ENCODE measurements around the gene GBF1. TPM values are rescaled to one million over a fixed set of nuclear protein-coding genes. Genes with fewer than 3 reads are reported as not detected.
A peak's percentile ranks its signal among the peaks of the same experiment; 100 is the strongest.

GBF1 gene
- total and polyA plus RNA-seq, 2 of the 13 experiments (the other 11 are each of a cell fraction or from before 2014, with no cell fraction given), result 17.1 to 21.9 TPM

GRCh38 chr10:102420714-102421506 is 175.6 kb downstream of the GBF1 start, which contains the start of gene FBXL15 (continued):
- no peak for TF ChIP-seq E2F1 (CRISPR knock-in tag; IDR thresholded peaks at IDR 0.05)
- TF ChIP-seq NR1H2 (CRISPR knock-in tag; IDR thresholded peaks at IDR 0.05; ENCODE audit: borderline replicate concordance, low read depth), result no peak
- TF ChIP-seq HCFC1 (IDR thresholded peaks at IDR 0.05; ENCODE audit: low read depth, low read length), result peak; percentile 71
- peak; percentile 95 for TF ChIP-seq GABPB1 (CRISPR knock-in tag; IDR thresholded peaks at IDR 0.05)
- TF ChIP-seq HIVEP1 (CRISPR knock-in tag; IDR thresholded peaks at IDR 0.05), result peak; percentile 65; the same call in 1 of the 2 replicates
- no peak for TF ChIP-seq NFATC3 (CRISPR knock-in tag; IDR thresholded peaks at IDR 0.05)
- peak; percentile 56; the same call in 1 of the 2 replicates for TF ChIP-seq SNAPC2 (CRISPR knock-in tag; IDR thresholded peaks at IDR 0.05)
- no peak for TF ChIP-seq ZNF841 (CRISPR knock-in tag; IDR thresholded peaks at IDR 0.05; ENCODE audit: borderline replicate concordance)
- peak; percentile 97 for TF ChIP-seq KAT8 (CRISPR knock-in tag; IDR thresholded peaks at IDR 0.05)
- TF ChIP-seq CREM (IDR thresholded peaks at IDR 0.05), result peak; percentile 78
- TF ChIP-seq CREM (CRISPR knock-in tag; IDR thresholded peaks at IDR 0.05), result no peak
- peak; percentile 35 for TF ChIP-seq ZNF547 (CRISPR knock-in tag; IDR thresholded peaks at IDR 0.05)
- TF ChIP-seq ZFAT (CRISPR knock-in tag; conservative IDR thresholded peaks at IDR 0.05), result 0 out of 2 replicates have a peak, but pooled peaks have one; percentile 69
- no peak for TF ChIP-seq LBX2 (CRISPR knock-in tag; IDR thresholded peaks at IDR 0.05; ENCODE audit: borderline replicate concordance)
- no peak for TF ChIP-seq TIGD3 (CRISPR knock-in tag; IDR thresholded peaks at IDR 0.05; ENCODE audit: borderline replicate concordance)
- TF ChIP-seq U2AF1 (optimal IDR thresholded peaks at IDR 0.05; ENCODE audit: low read depth, low read length), result peak; percentile 69
- peak; percentile 69 for TF ChIP-seq DBP (CRISPR knock-in tag; IDR thresholded peaks at IDR 0.05; ENCODE audit: not compliant biosample characterization)
- no peak; the same call in 1 of the 2 replicates for TF ChIP-seq ONECUT2 (CRISPR knock-in tag; IDR thresholded peaks at IDR 0.05)
- TF ChIP-seq CBX1 (IDR thresholded peaks at IDR 0.05; ENCODE audit: low read depth), result peak; percentile 30
- peak; percentile 13 for TF ChIP-seq AGO1 (IDR thresholded peaks at IDR 0.05; ENCODE audit: low read depth, low read length, poor library complexity, severe bottlenecking)
- TF ChIP-seq MAFG (CRISPR knock-in tag; IDR thresholded peaks at IDR 0.05), result no peak
- TF ChIP-seq ZNF414 (CRISPR knock-in tag; IDR thresholded peaks at IDR 0.05), result peak; percentile 85
- TF ChIP-seq TEAD3 (CRISPR knock-in tag; optimal IDR thresholded peaks at IDR 0.05; ENCODE audit: borderline replicate concordance), result peak; percentile 31
- no peak for TF ChIP-seq GRHL1 (CRISPR knock-in tag; conservative IDR thresholded peaks at IDR 0.05)
- peak; percentile 28; the same call in 1 of the 2 replicates for TF ChIP-seq KLF9 (CRISPR knock-in tag; IDR thresholded peaks at IDR 0.05; ENCODE audit: low read depth)
